ENCODE results near the gene EYA4. TPM values are rescaled to one million over a fixed set of nuclear protein-coding genes. Genes with fewer than 3 reads are reported as not detected.

EYA4 gene
- total RNA-seq, 2 experiments from 2014 or later, result not detected

GRCh38 chr6:133251688-133252087 is 10.5 kb downstream of the EYA4 start:
- H3K4me1 ChIP-seq (ENCODE audit: insufficient read depth, low read length), result no peaks in the 10 kb centered on the region
- no peak for TF ChIP-seq CTCF (IDR thresholded peaks at IDR 0.05)
- no peak overlapping the region for H3K4me3 Mint-ChIP-seq
- H3K9me3 Mint-ChIP-seq, result no peaks in the 10 kb centered on the region
- ATAC-seq (ENCODE audit: poor library complexity), result no peak
- H3K4me3 ChIP-seq (ENCODE audit: low read length), result no peak overlapping the region
- H3K36me3 ChIP-seq (ENCODE audit: insufficient read depth, low read length), result no peaks in the 10 kb centered on the region
- H3K27ac Mint-ChIP-seq, result no peak overlapping the region
- H3K9me3 ChIP-seq (ENCODE audit: control insufficient read depth in 1 of 2, insufficient read depth in 1 of 2, low read length in 2 of 2), result no peaks in the 10 kb centered on the region
- H3K36me3 Mint-ChIP-seq (ENCODE audit: low read depth), result no peaks in the 10 kb centered on the region
- DNase-seq, result no peak
- no peak overlapping the region for H3K27ac ChIP-seq (ENCODE audit: low read depth in 1 of 2, low read length in 2 of 2)
- peaks cover 0 to 14% of the 10 kb centered on the region in 2 experiments for H3K27me3 ChIP-seq (ENCODE audit: control insufficient read depth in 1 of 2, insufficient read depth in 2 of 2, low read length in 2 of 2)
- peaks cover 43% of the 10 kb centered on the region for H3K27me3 Mint-ChIP-seq
- POLR2A ChIA-PET, result no interaction called here
- intact Hi-C loops (cut with DNase I, micrococcal nuclease), result no loop called here
- H3K4me1 Mint-ChIP-seq (ENCODE audit: low read depth), result no peaks in the 10 kb centered on the region
- CTCF ChIA-PET, result no interaction called here

GRCh38 chr6:133254552-133255228 is 13.5 kb downstream of the EYA4 start:
- Mint-ChIP-seq H3K9me3 (no peaks in the 10 kb centered on the region), H3K27ac (no peak overlapping the region), H3K27me3 (peaks cover 15% of the 10 kb centered on the region), H3K36me3 (ENCODE audit: low read depth) (no peaks in the 10 kb centered on the region), H3K4me1 (ENCODE audit: low read depth) (no peaks in the 10 kb centered on the region), H3K4me3 (no peak overlapping the region)
- ChIA-PET CTCF (no interaction called here), POLR2A (no interaction called here)
- ATAC-seq (ENCODE audit: poor library complexity) (no peak), DNase-seq (no peak)
- H3K27me3 ChIP-seq (ENCODE audit: control insufficient read depth in 1 of 2, insufficient read depth in 2 of 2, low read length in 2 of 2), result peaks cover 0 to 9% of the 10 kb centered on the region in 2 experiments
- H3K36me3 ChIP-seq (ENCODE audit: insufficient read depth, low read length), result no peaks in the 10 kb centered on the region
- no peaks in the 10 kb centered on the region for H3K9me3 ChIP-seq (ENCODE audit: control insufficient read depth in 1 of 2, insufficient read depth in 1 of 2, low read length in 2 of 2)
- no peak overlapping the region for H3K27ac ChIP-seq (ENCODE audit: low read depth in 1 of 2, low read length in 2 of 2)
- no peak for TF ChIP-seq CTCF (IDR thresholded peaks at IDR 0.05)
- H3K4me1 ChIP-seq (ENCODE audit: insufficient read depth, low read length), result no peaks in the 10 kb centered on the region
- intact Hi-C loops (cut with DNase I, micrococcal nuclease), result no loop called here
- H3K4me3 ChIP-seq (ENCODE audit: low read length), result no peak overlapping the region

GRCh38 chr6:133257545-133258105 is 16.5 kb downstream of the EYA4 start:
- DNase-seq (no peak), ATAC-seq (ENCODE audit: poor library complexity) (no peak)
- intact Hi-C loops (cut with DNase I, micrococcal nuclease), result no loop called here
- H3K4me3 Mint-ChIP-seq, result no peak overlapping the region
- H3K9me3 Mint-ChIP-seq, result no peaks in the 10 kb centered on the region
- H3K4me1 ChIP-seq (ENCODE audit: insufficient read depth, low read length), result no peaks in the 10 kb centered on the region
- H3K4me3 ChIP-seq (ENCODE audit: low read length), result no peak overlapping the region
- no peaks in the 10 kb centered on the region for H3K27me3 Mint-ChIP-seq
- no peaks in the 10 kb centered on the region for H3K4me1 Mint-ChIP-seq (ENCODE audit: low read depth)
- H3K27ac Mint-ChIP-seq, result no peak overlapping the region
- peaks cover 0 to 4% of the 10 kb centered on the region in 2 experiments for H3K27me3 ChIP-seq (ENCODE audit: control insufficient read depth in 1 of 2, insufficient read depth in 2 of 2, low read length in 2 of 2)
- no peaks in the 10 kb centered on the region for H3K36me3 ChIP-seq (ENCODE audit: insufficient read depth, low read length)
- no peaks in the 10 kb centered on the region for H3K9me3 ChIP-seq (ENCODE audit: control insufficient read depth in 1 of 2, insufficient read depth in 1 of 2, low read length in 2 of 2)
- ChIA-PET CTCF (no interaction called here), POLR2A (no interaction called here)
- no peak for TF ChIP-seq CTCF (IDR thresholded peaks at IDR 0.05)
- H3K27ac ChIP-seq (ENCODE audit: low read depth in 1 of 2, low read length in 2 of 2), result no peak overlapping the region
- no peaks in the 10 kb centered on the region for H3K36me3 Mint-ChIP-seq (ENCODE audit: low read depth)
